HUES6 (cell line): ENCODE measurements around the gene CCDC185.

ENCODE experiments used
- H3K27ac ChIP-seq: 2 replicates; pipeline ENCODE4 v1.7.0; 2013; ENCODE audit warnings: low read depth, mild to moderate bottlenecking, low read length, inconsistent platforms
- H3K27me3 ChIP-seq: 2 replicates; pipeline ENCODE4 v1.6.1; 2013; ENCODE audit warnings: low read length; ENCODE audit not compliant: control insufficient read depth, insufficient read depth
- H3K36me3 ChIP-seq: 2 replicates; pipeline ENCODE4 v1.6.1; 2013; ENCODE audit warnings: low read length; ENCODE audit not compliant: control insufficient read depth, insufficient read depth
- H3K4me1 ChIP-seq: 2 replicates; pipeline ENCODE4 v1.6.1; 2013; ENCODE audit warnings: low read length; ENCODE audit not compliant: control insufficient read depth, insufficient read depth
- H3K4me3 ChIP-seq: 2 replicates; pipeline ENCODE4 v1.5.1; 2013; ENCODE audit warnings: low read depth, low read length
- H3K9ac ChIP-seq: one replicate; pipeline ENCODE4 v1.6.1; 2013; ENCODE audit warnings: mild to moderate bottlenecking, low read length
- H3K9me3 ChIP-seq: 2 replicates; pipeline ENCODE4 v1.6.1; 2013; ENCODE audit warnings: low read depth, low read length; ENCODE audit not compliant: control insufficient read depth, insufficient read depth

CCDC185 gene

DNA sequence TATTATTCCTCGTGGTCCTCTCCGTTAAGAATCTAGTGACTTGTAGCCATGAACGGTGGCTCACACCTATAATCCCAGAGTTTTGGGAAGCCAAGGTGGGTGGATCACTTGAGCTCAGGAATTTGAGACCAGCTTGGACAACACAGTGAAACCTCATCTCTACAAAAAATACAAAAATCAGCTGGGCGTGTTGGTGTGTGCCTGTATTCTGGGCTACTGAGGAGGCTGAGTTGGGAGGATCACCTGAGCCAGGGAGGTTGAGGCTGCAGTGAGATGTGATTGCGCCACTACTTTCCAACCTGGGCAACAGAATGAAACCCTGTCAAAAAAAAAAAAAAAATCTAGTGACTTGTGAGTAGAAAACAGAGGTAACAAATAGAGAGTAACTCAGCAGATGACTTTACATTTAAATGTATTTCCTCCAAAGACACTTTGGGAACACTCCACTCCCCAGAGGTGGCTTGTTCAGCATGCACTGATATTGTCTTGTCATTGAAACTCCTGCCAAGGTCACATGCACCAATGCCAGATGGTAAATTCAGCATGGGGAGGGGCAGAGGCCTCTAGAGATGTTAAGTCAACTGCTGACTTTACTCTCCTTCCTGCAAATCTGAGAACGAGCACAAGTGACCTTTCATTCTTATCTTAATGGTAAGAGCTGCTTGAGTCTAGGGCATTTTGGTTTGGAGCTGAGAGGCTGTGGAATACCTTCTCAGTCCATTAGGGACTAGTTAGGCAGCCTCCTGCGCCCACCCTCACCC, 24.9 kb downstream of the CCDC185 start:
- Histone ChIP-seq H3K4me3 (no peak overlapping the region), H3K27ac (no peak overlapping the region), H3K9ac (no peak overlapping the region), H3K27me3 (no peaks in the 10 kb centered on the region), H3K36me3 (no peaks in the 10 kb centered on the region), H3K9me3 (no peaks in the 10 kb centered on the region), H3K4me1 (no peaks in the 10 kb centered on the region; the same call in 1 of the 2 replicates)

DNA sequence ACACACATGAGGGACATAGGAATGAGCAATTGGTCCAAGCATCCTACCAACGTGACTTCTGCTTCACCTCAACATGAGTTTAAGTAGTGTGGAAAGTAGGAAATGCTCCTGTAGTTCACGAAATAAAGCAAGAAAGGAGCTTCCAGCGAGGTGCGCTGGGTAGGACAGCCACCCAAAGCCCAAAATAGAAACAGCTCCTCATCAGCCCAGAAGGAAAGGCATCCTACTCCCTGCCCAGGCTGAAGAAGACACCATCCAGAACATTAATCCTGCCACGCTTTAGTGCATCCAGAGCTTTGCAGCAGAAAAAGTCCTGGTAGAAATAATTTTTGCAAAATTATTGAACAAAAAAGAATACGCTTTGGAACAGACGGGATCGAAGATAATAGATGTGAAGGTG, 25.9 kb downstream of the CCDC185 start:
- no peaks in the 10 kb centered on the region for H3K27me3 ChIP-seq
- no peak overlapping the region for H3K27ac ChIP-seq
- H3K36me3 ChIP-seq: no peaks in the 10 kb centered on the region
- H3K9ac ChIP-seq: no peak overlapping the region
- H3K4me3 ChIP-seq: no peak overlapping the region
- H3K4me1 ChIP-seq: no peaks in the 10 kb centered on the region; the same call in 1 of the 2 replicates
- no peaks in the 10 kb centered on the region for H3K9me3 ChIP-seq

DNA sequence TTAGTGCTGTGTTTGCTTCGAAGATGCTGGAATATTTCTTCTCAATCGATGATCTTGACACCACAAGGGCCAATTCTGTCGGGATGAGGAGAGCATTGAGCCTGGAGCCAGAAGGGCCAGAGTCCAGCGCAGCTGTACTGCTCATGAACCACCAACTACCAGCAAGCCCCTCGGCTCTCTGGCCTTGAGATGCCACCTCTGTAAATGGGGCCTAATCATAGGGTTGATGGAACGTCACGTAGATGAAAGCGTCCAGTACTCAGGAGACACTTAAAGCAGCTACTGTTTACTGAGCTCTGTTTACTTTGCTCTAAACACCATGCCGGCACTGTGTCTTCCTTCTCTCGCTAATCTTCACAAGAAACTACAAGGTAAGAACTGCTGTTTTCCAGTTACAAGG, 26.3 kb downstream of the CCDC185 start:
- Histone ChIP-seq H3K36me3 (no peaks in the 10 kb centered on the region), H3K4me3 (no peak overlapping the region), H3K9me3 (no peaks in the 10 kb centered on the region), H3K4me1 (no peaks in the 10 kb centered on the region; the same call in 1 of the 2 replicates), H3K9ac (no peak overlapping the region), H3K27ac (no peak overlapping the region), H3K27me3 (no peaks in the 10 kb centered on the region)

DNA sequence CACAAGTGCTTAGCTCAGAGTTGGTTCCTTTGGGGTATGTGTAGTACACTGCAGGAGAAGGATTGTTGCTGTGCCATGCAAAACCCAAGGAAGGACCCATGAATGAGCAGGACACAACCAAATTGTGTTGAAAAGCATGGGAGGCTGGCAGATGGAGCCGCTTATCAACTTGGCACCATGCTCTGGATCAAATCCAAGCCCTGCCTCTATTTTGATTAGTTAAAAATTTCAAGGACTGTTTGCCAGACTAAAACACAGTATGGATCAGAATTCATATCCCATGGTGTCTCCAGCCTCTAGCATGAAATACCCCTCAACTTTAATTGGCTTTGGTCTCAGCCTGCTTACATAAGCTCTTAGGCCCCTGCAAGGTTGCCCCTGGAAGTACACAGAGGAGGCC, 27.8 kb downstream of the CCDC185 start:
- Histone ChIP-seq H3K27me3 (no peaks in the 10 kb centered on the region), H3K27ac (no peak overlapping the region), H3K36me3 (no peaks in the 10 kb centered on the region), H3K4me1 (no peaks in the 10 kb centered on the region; the same call in 1 of the 2 replicates), H3K9me3 (no peaks in the 10 kb centered on the region), H3K9ac (no peak overlapping the region), H3K4me3 (no peak overlapping the region)

DNA sequence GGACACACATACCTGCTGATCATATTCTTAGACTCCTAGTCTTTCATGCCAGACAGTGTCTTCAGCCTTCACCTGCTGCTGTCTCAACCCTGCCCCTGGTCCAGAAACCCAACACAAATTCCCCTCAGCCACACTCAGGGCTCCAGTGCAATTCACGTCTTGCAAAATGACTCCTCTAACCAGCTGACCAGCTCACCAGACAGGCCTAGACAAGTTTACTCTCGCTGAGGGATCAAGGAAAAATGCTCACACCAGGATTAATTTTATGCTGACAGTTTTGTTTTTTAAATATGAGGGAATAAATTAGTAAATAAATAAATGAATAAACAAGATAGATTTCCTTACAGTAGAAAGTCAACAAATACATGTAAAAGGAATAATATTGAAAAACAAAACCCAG, 28.5 kb downstream of the CCDC185 start:
- Histone ChIP-seq H3K36me3 (no peaks in the 10 kb centered on the region), H3K4me3 (no peak overlapping the region), H3K4me1 (no peaks in the 10 kb centered on the region; the same call in 1 of the 2 replicates), H3K27me3 (no peaks in the 10 kb centered on the region), H3K27ac (no peak overlapping the region), H3K9ac (no peak overlapping the region), H3K9me3 (no peaks in the 10 kb centered on the region)

DNA sequence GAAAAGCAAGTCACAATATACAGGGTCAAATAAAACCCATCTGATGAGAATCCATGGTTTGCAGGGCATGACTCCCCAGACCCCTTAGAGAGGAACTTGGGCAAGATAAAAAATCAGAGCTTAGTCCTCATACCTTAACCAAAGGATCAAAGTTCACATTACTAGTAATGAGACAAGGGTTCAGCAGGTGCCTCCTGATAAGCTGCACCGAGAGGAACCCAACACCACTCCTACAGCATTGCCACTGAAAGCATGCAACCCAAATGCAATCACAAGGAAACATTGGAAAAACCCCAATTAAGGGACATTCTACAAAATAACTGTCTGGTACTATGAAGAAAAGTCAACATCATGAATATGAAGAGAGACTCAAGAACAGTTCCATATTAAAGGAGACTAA, 29.7 kb downstream of the CCDC185 start:
- H3K27ac ChIP-seq: no peak overlapping the region
- H3K9me3 ChIP-seq: 0 out of 2 replicates have a peak, but pooled peaks cover under 1% of the 10 kb centered on the region
- no peaks in the 10 kb centered on the region for H3K36me3 ChIP-seq
- no peaks in the 10 kb centered on the region; the same call in 1 of the 2 replicates for H3K4me1 ChIP-seq
- no peaks in the 10 kb centered on the region for H3K27me3 ChIP-seq
- no peak overlapping the region for H3K9ac ChIP-seq
- no peak overlapping the region for H3K4me3 ChIP-seq

DNA sequence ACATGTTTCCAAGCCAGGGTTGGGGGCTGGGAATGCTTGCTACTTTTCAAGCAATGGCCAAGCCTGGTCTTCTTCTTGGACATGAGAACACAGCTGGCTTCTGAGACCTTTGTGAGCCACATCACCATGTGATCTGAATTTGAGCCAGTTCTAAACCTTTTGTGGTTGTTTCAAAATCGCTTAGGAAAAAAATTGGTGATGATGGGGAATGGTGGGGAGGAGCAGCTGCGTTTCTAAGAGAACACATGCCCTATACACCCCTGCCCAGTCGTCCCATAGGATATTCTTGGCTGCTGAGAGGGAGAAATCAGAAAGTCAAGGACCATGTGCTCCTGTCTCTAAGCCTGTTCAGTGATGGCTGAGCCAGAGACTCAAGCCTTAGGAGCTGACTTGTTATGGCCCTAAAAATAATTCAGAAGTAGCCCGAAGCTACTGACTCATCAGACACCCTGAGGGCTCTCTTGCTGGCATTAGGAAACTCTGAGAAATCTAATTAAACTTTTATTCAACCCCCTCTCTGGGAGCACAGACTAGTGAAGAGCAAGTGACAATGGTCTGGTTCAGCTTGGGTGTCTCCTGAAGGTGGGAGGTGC, 30.5 kb downstream of the CCDC185 start:
- Histone ChIP-seq H3K9me3 (peaks cover 8% of the 10 kb centered on the region; the same call in 1 of the 2 replicates), H3K4me1 (no peaks in the 10 kb centered on the region; the same call in 1 of the 2 replicates), H3K36me3 (no peaks in the 10 kb centered on the region), H3K27ac (no peak overlapping the region), H3K9ac (no peak overlapping the region), H3K4me3 (no peak overlapping the region), H3K27me3 (no peaks in the 10 kb centered on the region)

- H3K9me3 ChIP-seq: peaks cover 8% of the 10 kb centered on the region; the same call in 1 of the 2 replicates
- no peaks in the 10 kb centered on the region for H3K27me3 ChIP-seq
- no peak overlapping the region for H3K4me3 ChIP-seq
- H3K4me1 ChIP-seq: no peaks in the 10 kb centered on the region; the same call in 1 of the 2 replicates
- H3K9ac ChIP-seq: no peak overlapping the region
- no peak overlapping the region for H3K27ac ChIP-seq
- H3K36me3 ChIP-seq: no peaks in the 10 kb centered on the region
These were observed 32.3 kb downstream of the CCDC185 start for GRCh38 chr1:223425550-223425949.

DNA sequence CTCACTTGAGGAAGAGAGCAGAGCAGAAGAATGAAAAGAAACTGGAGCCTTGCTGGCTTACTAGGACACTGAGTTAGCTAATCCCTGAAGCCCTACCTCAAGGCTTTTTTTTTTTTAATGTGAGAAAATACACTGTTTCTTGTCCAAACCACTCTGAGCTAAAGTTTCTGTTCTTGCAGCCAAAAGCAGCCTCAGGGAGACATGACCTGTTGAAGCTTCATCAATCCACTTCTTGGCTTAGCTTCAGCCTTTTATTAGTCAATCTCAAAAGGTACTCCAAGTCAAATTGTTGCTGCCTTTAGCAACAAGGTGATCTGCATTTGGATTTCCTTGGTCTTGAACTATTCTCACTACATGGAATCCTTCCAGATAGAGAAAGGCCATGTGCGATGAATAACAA, 33.7 kb downstream of the CCDC185 start:
- no peak overlapping the region for H3K9ac ChIP-seq
- H3K4me3 ChIP-seq: no peak overlapping the region
- H3K27me3 ChIP-seq: no peaks in the 10 kb centered on the region
- no peaks in the 10 kb centered on the region for H3K4me1 ChIP-seq
- H3K9me3 ChIP-seq: peaks cover 8% of the 10 kb centered on the region; the same call in 1 of the 2 replicates
- H3K27ac ChIP-seq: no peak overlapping the region
- no peaks in the 10 kb centered on the region for H3K36me3 ChIP-seq

DNA sequence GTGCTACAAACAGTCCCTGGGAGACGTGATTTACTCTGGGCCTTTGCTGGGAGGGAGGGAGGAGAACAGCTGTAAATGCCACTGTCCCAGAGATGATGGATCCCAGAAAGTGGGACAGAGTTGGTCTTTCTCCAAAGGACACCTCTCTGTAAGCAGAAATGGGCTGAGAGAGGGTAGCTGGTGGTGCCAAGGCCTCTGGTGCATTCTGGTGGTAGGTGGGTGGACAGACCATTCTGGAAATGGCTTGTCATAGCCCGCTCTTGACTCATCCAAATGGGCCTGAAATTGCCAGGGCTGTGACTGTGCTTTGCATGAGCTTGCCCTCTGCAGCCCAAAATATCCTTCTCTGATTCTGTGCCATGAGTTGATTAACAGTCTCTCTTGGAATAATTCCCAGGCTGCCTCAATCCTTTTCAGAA, 36.1 kb downstream of the CCDC185 start:
- no peaks in the 10 kb centered on the region for H3K36me3 ChIP-seq
- H3K4me3 ChIP-seq: no peak overlapping the region
- H3K4me1 ChIP-seq: no peaks in the 10 kb centered on the region
- no peak overlapping the region for H3K9ac ChIP-seq
- no peak overlapping the region for H3K27ac ChIP-seq
- H3K27me3 ChIP-seq: no peaks in the 10 kb centered on the region
- H3K9me3 ChIP-seq: peaks cover 8% of the 10 kb centered on the region; the same call in 1 of the 2 replicates

DNA sequence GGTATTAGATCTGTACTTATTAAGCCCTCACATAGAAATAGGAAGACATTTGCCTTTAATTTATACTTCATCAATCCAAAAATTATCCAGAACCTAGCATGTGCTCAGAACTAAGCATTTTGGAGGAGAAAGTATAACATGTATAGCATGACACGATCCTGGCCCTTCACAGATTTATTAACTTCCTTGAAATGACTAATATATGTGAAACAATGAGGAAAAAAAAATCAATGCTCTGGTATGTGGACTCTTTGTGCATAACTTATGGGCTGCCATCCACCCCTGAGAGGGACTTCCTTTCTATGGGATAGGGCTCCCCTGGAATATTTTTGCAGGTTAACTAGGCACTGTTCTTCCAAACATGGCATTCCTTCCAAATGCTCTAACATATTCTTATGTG, 36.6 kb downstream of the CCDC185 start:
- Histone ChIP-seq H3K27ac (no peak overlapping the region), H3K9me3 (peaks cover 8% of the 10 kb centered on the region; the same call in 1 of the 2 replicates), H3K9ac (no peak overlapping the region), H3K4me1 (no peaks in the 10 kb centered on the region), H3K4me3 (no peak overlapping the region), H3K36me3 (no peaks in the 10 kb centered on the region), H3K27me3 (no peaks in the 10 kb centered on the region)
